Activated naive CD4-positive, alpha-beta T cell treated with anti-CD3 and anti-CD28 coated beads, Interleukin-2, amount 10 ng/mL, durations not matched to agents 7 days and 5 days (primary cell): Measurements from ENCODE around the gene LRRC61.
"Not testable (repeated sequence)": the region's sequence is repeated elsewhere in the genome, so short reads cannot be mapped to it uniquely, and the experiment has no call there.

Experiments
- CTCF ChIA-PET: fragments of 350-600 bp; sonication (Branson Sonifier 250); formaldehyde crosslinking; loops from one replicate; lab custom pipeline; 2021; ENCODE audit warnings: antibody characterized with exemption; lab: Charles Lee
- DNase-seq: peaks from one replicate; pipeline ENCODE4 v3.0.0-alpha.2; 2020
- H3K27ac Mint-ChIP-seq: one replicate; pipeline ENCODE4 v1.8.0; 2021; ENCODE audit warnings: mild to moderate bottlenecking, moderate library complexity, mixed read lengths
- H3K27me3 Mint-ChIP-seq: one replicate; pipeline ENCODE4 v1.8.0; 2021; ENCODE audit warnings: mild to moderate bottlenecking, mixed read lengths
- H3K36me3 Mint-ChIP-seq: one replicate; pipeline ENCODE4 v1.8.0; 2021; ENCODE audit warnings: mixed read lengths
- H3K4me1 Mint-ChIP-seq: one replicate; pipeline ENCODE4 v1.8.0; 2021; ENCODE audit warnings: mixed read lengths
- H3K4me3 Mint-ChIP-seq: one replicate; pipeline ENCODE4 v1.8.0; 2021; ENCODE audit warnings: mild to moderate bottlenecking, moderate library complexity, mixed read lengths
- H3K9me3 Mint-ChIP-seq: one replicate; pipeline ENCODE4 v1.8.0; 2021; ENCODE audit warnings: mixed read lengths

LRRC61 gene

DNA sequence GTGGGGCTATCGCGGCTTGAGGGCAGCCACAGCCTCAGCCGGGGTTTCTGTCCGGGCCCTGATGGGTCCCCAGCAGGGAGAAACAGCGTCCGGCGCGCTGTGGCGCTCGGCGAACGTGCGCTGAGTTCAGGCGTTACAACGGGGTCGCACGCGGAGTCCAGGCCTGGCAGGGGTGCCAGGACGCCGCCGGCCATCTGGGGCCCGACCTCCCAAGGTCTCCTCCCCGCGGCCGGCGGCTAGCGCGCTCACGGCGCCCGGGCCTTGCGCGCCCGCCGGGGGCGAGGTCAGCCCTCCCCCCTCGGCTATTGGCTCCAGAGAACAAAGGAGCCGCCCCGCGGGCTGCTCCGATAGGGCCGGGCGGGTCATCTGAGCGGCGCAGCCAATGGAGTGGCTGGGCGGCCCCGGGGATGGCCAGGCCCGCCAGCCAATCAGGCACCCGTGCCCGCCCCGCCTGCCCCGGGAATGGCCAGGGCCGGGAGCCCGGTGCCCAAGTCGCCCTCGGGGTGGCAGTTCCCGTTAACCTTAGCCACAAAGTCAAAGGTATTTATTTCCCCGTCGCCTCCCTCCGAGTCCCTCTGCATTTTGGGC lies 55.8 kb downstream of the LRRC61 start, which contains the start of gene ZNF775:
ZNF775 (plus strand) TSS at position 478 of the 588 bp plus-strand sequence. CDS start 9,141 bp downstream, outside the sequence.
- Mint-ChIP-seq H3K27ac (peak within 1 kb of the TSS; percentile 75), H3K36me3 (peaks cover 3% of the 10 kb centered on the region), H3K4me1 (peaks cover 52% of the 10 kb centered on the region), H3K4me3 (peak within 1 kb of the TSS; percentile 83), H3K9me3 (no peaks in the 10 kb centered on the region), H3K27me3 (no peaks in the 10 kb centered on the region)
- CTCF ChIA-PET = interaction anchor here (1.4 to 2.3 kb wide), 2 partner anchors 10 to 27 kb away, joined by 5 to 7 read pairs; a partner anchor contains a TSS
- peak; percentile 95 for DNase-seq

DNA sequence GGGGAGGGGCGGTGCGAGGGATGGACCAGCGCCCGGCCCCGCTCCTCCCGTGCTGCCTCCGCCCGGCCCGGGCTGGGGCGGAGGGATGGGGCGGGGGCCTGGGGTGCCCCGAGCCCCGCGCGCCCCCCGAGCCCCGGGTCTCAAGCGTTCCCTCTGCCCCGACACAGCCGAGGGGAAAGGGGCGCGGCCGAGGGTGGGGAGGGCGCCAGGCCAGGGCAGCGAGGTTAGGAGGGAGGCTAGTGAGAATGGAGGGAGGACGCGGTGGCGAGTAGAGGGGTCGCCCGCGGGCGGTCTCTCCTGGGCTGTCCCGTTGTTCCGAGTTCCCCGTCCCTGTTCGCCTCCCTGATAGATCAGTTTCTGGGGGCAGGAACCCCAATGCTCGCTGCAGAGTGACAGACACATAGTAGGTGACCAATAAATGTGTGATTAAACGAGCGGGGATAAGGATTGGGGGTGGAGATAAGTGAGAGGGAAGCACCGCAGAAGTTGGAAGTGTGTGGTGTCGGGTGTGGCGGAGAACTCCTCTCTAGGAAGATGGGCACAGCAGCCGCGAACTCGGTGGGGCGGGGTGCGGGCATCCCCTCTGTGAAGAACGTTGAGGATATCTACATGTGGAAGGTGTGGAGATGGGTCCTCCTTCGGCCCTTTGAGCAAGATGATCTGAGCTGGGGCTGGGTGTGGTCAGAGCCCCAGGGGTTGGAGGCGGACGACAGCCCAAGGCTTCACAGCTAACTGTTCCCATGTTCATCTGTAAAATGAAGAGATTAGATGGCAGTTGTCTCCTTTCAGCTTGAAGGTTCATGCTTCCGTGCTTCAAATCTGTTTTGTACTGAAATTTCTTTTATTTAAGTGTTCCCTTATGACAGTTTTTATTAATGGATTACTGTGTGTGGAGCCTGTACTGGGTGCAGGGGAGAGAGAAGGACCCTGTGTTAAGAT lies 56.6 kb downstream of the LRRC61 start:
- CTCF ChIA-PET = interaction anchor here (1.0 to 2.3 kb wide), 3 partner anchors 17 to 26 kb away, joined by 4 to 7 read pairs (median 6); a partner anchor contains a TSS
- H3K27me3 Mint-ChIP-seq = no peaks in the 10 kb centered on the region
- peak; percentile 47 for DNase-seq
- peaks cover 49% of the 10 kb centered on the region for H3K4me1 Mint-ChIP-seq
- H3K36me3 Mint-ChIP-seq = peaks cover 1% of the 10 kb centered on the region
- no peaks in the 10 kb centered on the region for H3K9me3 Mint-ChIP-seq
- peak overlapping the region; percentile 2 for H3K27ac Mint-ChIP-seq
- H3K4me3 Mint-ChIP-seq = peak overlapping the region; percentile 83

DNA sequence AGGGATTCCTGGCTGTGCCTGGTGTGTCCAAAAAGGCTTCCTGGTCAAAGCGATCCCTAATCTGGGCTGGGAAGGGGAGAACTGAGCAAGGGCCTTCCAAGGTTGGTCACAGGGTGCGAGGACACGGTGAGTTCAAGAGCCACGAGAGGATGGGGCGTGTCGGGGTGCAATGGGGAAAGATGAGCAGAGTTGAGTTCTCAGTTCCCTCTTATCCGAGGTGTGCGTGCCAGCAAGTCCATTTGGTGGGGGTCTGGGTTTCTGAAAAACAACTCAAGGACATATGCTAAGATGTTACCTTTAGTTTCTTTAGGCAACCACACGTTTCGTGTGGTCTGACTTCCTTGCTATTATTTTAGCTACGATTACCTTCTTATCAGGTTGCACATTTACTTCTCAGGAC lies 57.3 kb downstream of the LRRC61 start:
- Mint-ChIP-seq H3K36me3 (peaks cover 1% of the 10 kb centered on the region), H3K27me3 (no peaks in the 10 kb centered on the region), H3K4me3 (peak overlapping the region; percentile 83), H3K9me3 (no peaks in the 10 kb centered on the region), H3K4me1 (peaks cover 47% of the 10 kb centered on the region), H3K27ac (no peak overlapping the region)
- CTCF ChIA-PET = interaction anchor here (1.0 to 1.5 kb wide), 2 partner anchors 17 to 24 kb away, joined by 4 to 6 read pairs; no protein-coding TSS in a partner anchor
- peak; percentile 17 for DNase-seq

DNA sequence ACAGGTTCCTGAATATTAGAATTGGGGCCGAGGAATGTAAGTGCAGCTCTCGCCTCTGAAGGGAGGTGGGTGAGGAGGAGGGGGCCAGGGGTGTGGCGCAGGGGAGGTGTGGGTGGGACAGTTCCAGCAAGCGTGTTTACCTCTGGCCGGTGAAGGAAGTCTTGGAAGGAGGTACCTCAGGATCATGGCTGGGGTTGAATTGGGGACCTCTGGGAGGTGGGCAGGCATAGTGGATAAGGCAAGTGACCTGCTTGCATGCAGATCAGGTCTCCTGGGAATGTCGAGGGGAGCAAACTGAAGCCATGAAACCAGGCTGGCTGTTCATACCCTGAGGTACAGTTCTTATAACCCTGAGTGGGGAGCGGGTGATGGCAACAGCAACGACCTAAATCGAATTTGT lies 57.9 kb downstream of the LRRC61 start:
- Mint-ChIP-seq H3K4me1 (peaks cover 42% of the 10 kb centered on the region), H3K4me3 (no peak overlapping the region), H3K9me3 (no peaks in the 10 kb centered on the region), H3K27ac (no peak overlapping the region), H3K36me3 (no peaks in the 10 kb centered on the region), H3K27me3 (no peaks in the 10 kb centered on the region)
- DNase-seq = no peak
- CTCF ChIA-PET = interaction anchor here (1.5 kb wide), 1 partner anchor 25 kb away, joined by 6 read pairs; no protein-coding TSS in a partner anchor

GRCh38 chr7:150381785-150382122 lies 58.6 kb downstream of the LRRC61 start:
- H3K27ac Mint-ChIP-seq = peak overlapping the region; percentile 5
- peaks cover 39% of the 10 kb centered on the region for H3K4me1 Mint-ChIP-seq
- CTCF ChIA-PET = no interaction called here
- no peak overlapping the region for H3K4me3 Mint-ChIP-seq
- H3K36me3 Mint-ChIP-seq = no peaks in the 10 kb centered on the region
- H3K9me3 Mint-ChIP-seq = no peaks in the 10 kb centered on the region
- no peaks in the 10 kb centered on the region for H3K27me3 Mint-ChIP-seq
- DNase-seq = no peak

GRCh38 chr7:150382123-150382843 lies 59.1 kb downstream of the LRRC61 start:
- peak overlapping the region; percentile 5 for H3K27ac Mint-ChIP-seq
- H3K4me1 Mint-ChIP-seq = peaks cover 37% of the 10 kb centered on the region
- DNase-seq = no peak
- H3K9me3 Mint-ChIP-seq = no peaks in the 10 kb centered on the region
- no peaks in the 10 kb centered on the region for H3K27me3 Mint-ChIP-seq
- H3K4me3 Mint-ChIP-seq = no peak overlapping the region
- H3K36me3 Mint-ChIP-seq = no peaks in the 10 kb centered on the region
- CTCF ChIA-PET = no interaction called here

GRCh38 chr7:150382844-150383225 lies 59.7 kb downstream of the LRRC61 start:
- CTCF ChIA-PET = no interaction called here
- H3K27ac Mint-ChIP-seq = no peak overlapping the region

DNA sequence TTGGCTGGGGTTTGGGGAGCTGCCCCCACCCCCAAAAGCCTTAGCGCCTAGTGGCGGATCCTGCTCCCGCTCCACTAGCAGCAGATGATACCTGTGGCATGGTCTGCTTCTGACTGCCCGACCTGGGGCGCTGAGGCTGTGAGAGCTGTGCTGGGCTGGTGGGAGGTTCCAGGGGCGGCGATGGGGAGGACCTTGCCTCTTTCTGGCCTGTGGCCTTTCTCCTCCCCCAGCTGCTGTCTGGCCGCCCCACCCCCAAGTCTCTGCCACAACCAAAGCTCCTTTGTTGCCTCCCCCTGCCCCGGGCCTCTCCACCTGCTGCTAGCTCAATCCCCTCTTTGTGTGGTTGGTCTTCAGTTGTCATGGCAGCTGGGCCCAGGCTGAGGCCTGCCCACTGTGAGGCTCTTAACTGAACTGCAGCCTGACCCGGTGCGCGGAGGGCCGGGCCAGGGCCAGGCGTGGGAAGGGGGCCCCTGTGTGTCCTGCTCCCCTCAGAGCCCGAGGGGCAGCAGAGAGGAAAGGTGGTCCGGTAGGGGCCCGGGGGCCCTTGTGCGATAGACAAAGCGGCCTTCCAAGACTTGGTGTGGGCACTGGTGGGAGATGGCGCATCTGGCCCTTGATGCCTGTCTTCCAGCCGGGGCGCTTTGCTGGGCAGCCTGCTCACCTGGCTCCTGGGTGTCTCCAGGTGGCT lies 60.7 kb downstream of the LRRC61 start:
- Mint-ChIP-seq H3K27ac (no peak overlapping the region), H3K9me3 (no peaks in the 10 kb centered on the region), H3K27me3 (no peaks in the 10 kb centered on the region), H3K4me3 (no peak overlapping the region), H3K4me1 (peaks cover 25% of the 10 kb centered on the region), H3K36me3 (no peaks in the 10 kb centered on the region)
- CTCF ChIA-PET = no interaction called here
- no peak for DNase-seq

More at GRCh38 chr7:150382844-150383225, 59.7 kb downstream of the LRRC61 start:
- Mint-ChIP-seq H3K27me3 (no peaks in the 10 kb centered on the region), H3K36me3 (no peaks in the 10 kb centered on the region), H3K4me3 (no peak overlapping the region), H3K9me3 (no peaks in the 10 kb centered on the region), H3K4me1 (peaks cover 31% of the 10 kb centered on the region)
- no peak for DNase-seq

- no peaks in the 10 kb centered on the region for H3K27me3 Mint-ChIP-seq
- H3K27ac Mint-ChIP-seq = no peak overlapping the region
- DNase-seq = no peak
- H3K4me3 Mint-ChIP-seq = no peak overlapping the region
- no peaks in the 10 kb centered on the region for H3K9me3 Mint-ChIP-seq
- peaks cover 23% of the 10 kb centered on the region for H3K4me1 Mint-ChIP-seq
- no peaks in the 10 kb centered on the region for H3K36me3 Mint-ChIP-seq
- CTCF ChIA-PET = interaction anchor here (1.2 to 1.6 kb wide), 2 partner anchors 20 to 37 kb away, joined by 3 to 5 read pairs; no protein-coding TSS in a partner anchor
These were observed 61.5 kb downstream of the LRRC61 start for GRCh38 chr7:150384406-150385301.

DNA sequence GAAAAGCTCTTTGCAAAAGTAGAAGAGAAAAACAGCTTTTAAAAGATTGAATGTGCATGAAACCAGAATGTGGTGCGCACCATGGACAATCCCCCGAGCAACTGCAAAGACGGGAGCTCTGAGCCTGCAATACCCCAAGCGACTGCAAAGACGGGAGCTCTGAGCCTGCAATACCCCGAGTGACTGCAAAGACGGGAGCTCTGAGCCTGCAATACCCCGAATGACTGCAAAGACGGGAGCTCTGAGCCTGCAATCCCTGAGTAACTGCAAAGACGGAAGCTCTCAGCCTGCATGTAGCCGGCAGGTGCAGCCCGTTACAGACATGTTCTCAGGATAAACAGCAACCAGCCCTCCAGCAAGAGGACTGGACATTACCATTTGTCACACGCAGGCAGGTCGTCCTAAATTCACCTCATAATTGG lies 62.2 kb downstream of the LRRC61 start:
- no peaks in the 10 kb centered on the region for H3K27me3 Mint-ChIP-seq
- no peaks in the 10 kb centered on the region for H3K9me3 Mint-ChIP-seq
- DNase-seq = no peak
- no peaks in the 10 kb centered on the region for H3K36me3 Mint-ChIP-seq
- no peak overlapping the region for H3K4me3 Mint-ChIP-seq
- peaks cover 16% of the 10 kb centered on the region for H3K4me1 Mint-ChIP-seq
- H3K27ac Mint-ChIP-seq = no peak overlapping the region
- CTCF ChIA-PET = interaction anchor here (1.2 to 1.6 kb wide), 2 partner anchors 19 to 36 kb away, joined by 3 to 5 read pairs; no protein-coding TSS in a partner anchor

- H3K4me1 Mint-ChIP-seq = peaks cover 11% of the 10 kb centered on the region
- CTCF ChIA-PET = interaction anchor here (1.2 to 1.6 kb wide), 2 partner anchors 19 to 36 kb away, joined by 3 to 5 read pairs; no protein-coding TSS in a partner anchor
- H3K36me3 Mint-ChIP-seq, H3K27ac Mint-ChIP-seq, H3K4me3 Mint-ChIP-seq, H3K27me3 Mint-ChIP-seq, H3K9me3 Mint-ChIP-seq, DNase-seq: not testable (repeated sequence)
These were observed 62.7 kb downstream of the LRRC61 start for GRCh38 chr7:150385884-150386283.
